ENCODE results near the gene LGALS9.

LGALS9 gene

DNA sequence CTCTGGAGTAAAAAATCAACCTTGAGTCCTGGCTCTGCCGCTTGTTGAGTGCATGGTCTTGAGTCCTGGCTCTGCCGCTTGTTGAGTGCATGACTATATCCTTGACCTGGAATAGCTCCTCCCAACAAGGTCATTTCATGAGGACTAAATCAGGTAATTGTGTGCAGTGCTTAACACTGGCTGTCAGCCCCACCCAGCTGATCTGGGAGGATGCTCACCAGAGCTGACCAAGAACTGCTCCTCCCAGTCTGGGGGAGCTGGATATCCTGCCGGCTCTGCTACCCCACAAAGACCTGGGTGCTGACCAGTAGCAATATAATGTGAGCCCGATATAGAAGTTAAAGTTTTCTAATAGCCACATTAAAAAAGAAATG lies 20.7 kb upstream of the LGALS9 start:
- TF ChIP-seq, protein P1, sequence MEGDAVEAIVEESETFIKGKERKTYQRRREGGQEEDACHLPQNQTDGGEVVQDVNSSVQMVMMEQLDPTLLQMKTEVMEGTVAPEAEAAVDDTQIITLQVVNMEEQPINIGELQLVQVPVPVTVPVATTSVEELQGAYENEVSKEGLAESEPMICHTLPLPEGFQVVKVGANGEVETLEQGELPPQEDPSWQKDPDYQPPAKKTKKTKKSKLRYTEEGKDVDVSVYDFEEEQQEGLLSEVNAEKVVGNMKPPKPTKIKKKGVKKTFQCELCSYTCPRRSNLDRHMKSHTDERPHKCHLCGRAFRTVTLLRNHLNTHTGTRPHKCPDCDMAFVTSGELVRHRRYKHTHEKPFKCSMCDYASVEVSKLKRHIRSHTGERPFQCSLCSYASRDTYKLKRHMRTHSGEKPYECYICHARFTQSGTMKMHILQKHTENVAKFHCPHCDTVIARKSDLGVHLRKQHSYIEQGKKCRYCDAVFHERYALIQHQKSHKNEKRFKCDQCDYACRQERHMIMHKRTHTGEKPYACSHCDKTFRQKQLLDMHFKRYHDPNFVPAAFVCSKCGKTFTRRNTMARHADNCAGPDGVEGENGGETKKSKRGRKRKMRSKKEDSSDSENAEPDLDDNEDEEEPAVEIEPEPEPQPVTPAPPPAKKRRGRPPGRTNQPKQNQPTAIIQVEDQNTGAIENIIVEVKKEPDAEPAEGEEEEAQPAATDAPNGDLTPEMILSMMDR (IDR thresholded peaks at IDR 0.05; ENCODE audit: insufficient read depth, low read length, missing control alignments) = no peak
- ChIA-PET CTCF (interaction anchor here (0.8 to 20.5 kb wide), 9 partner anchors 8 to 437 kb away, joined by 3 to 634 read pairs (median 75); no protein-coding TSS in a partner anchor), POLR2A (no interaction called here)
- no peak overlapping the region for H3K4me3 ChIP-seq (ENCODE audit: low read depth, low read length)
- no peak for DNase-seq (ENCODE audit: low read depth, low spot score)

DNA sequence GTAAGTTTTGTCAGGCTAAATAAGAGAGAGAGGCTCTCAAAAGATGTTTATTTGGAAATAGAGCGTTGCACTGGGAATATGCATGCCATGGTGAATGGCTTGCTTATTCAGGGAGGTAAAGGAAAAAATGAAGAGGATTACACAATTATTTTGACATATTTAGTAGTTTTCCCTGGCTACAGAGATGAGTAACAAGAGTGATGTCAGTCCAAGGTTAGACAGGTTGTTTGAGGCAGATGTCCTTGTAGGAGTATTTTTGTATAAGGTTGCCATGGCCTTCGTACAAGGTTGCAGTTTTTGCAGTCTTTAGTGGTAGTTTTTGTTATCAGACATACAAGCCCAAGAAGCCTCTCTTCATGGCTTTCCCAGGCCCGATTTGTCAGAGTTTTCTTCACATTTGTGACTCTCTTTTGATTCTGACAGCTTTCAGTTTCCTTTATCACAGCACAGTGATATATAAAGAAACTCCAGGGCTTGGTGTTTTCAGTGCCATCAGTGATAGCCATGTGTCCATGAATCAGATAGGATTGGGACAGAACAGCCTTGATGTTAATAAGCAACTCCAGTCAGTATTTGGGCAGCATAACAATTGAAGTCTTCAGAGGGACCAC lies 18.7 kb upstream of the LGALS9 start:
- TF ChIP-seq, protein P1 (IDR thresholded peaks at IDR 0.05; ENCODE audit: insufficient read depth, low read length, missing control alignments) = no peak
- no peak overlapping the region for H3K4me3 ChIP-seq (ENCODE audit: low read depth, low read length)
- no peak for DNase-seq (ENCODE audit: low read depth, low spot score)
- ChIA-PET CTCF (interaction anchor here (2.0 to 16.2 kb wide), 3 partner anchors 10 to 39 kb away, joined by 5 to 389 read pairs (median 151); no protein-coding TSS in a partner anchor), POLR2A (no interaction called here)

DNA sequence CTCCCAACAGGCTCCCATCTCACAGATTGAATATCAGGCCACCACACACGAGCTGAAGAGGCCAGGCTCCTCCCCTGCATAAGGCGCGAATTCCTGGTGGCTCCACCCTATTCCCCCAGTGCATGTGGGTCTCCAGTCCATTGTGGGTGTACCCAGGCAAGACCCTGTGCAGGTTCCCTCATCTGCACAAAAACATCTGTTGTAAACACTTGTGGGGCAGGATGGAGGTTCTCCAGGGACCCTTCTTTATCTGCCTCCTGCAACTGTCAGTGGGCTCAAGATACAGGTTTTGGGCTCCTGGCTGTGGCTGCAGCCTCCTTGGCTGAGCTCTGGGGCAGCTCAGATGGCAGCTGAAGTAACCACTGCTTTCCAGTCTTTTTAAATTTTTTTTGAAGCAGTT lies 17.6 kb upstream of the LGALS9 start:
- TF ChIP-seq, protein P1 (IDR thresholded peaks at IDR 0.05; ENCODE audit: insufficient read depth, low read length, missing control alignments) = no peak
- no peak for DNase-seq (ENCODE audit: low read depth, low spot score)
- POLR2A ChIA-PET = no interaction called here

DNA sequence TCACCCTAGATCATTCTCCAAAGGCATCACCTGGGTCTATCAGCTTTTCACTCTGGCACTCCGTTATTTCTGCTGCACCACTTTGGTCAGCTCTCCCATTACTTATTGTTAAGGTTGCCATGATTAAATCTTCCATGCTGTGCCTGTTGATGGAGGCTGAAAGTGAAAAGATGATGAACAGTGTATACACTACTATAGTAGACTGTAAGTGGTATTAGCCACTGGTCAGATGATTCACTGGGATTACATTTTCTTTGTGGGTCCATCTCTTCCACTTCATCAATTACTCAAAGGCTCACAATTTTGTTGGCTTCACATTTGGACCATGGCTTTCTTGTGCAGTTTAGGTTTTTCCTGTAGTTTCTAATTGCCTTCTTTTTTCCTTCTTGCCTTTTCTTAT lies 15.9 kb upstream of the LGALS9 start:
- no peak for DNase-seq (ENCODE audit: low read depth, low spot score)
- ChIA-PET POLR2A (no interaction called here), CTCF (interaction anchor here (1.1 to 11.6 kb wide), 3 partner anchors 13 to 265 kb away, joined by 3 to 151 read pairs (median 21); no protein-coding TSS in a partner anchor)
- H3K4me3 ChIP-seq (ENCODE audit: low read depth, low read length) = no peak overlapping the region
- TF ChIP-seq, protein P1 (IDR thresholded peaks at IDR 0.05; ENCODE audit: insufficient read depth, low read length, missing control alignments) = no peak

More for the DNA sequence above, 17.6 kb upstream of the LGALS9 start:
- CTCF ChIA-PET = interaction anchor here (1.0 to 16.2 kb wide), 5 partner anchors 11 to 41 kb away, joined by 3 to 389 read pairs (median 21); no protein-coding TSS in a partner anchor
- H3K4me3 ChIP-seq (ENCODE audit: low read depth, low read length) = no peak overlapping the region

DNA sequence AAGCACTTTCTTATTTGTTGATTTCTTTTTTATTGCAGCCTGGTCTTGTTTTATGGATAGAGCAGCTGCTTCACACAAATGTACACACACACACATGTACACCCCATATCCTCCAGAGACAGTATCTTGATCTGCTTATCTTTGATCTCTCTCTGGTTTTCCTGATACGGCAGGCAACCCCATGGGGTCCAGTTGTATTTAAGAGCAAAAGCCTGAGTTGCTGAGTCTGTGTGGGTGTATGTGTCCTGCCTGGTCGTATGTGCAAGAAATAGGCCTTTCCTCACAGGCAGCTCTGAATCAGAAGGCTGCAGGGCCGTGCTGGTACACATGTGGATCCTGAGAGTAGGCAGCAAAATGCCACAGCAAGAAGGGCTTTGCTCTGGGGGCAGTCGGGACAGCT lies 14.6 kb upstream of the LGALS9 start:
- TF ChIP-seq, protein P1 (IDR thresholded peaks at IDR 0.05; ENCODE audit: insufficient read depth, low read length, missing control alignments) = no peak
- no peak overlapping the region for H3K4me3 ChIP-seq (ENCODE audit: low read depth, low read length)
- POLR2A ChIA-PET = no interaction called here
- CTCF ChIA-PET = interaction anchor here (2.8 to 11.6 kb wide), 3 partner anchors 8 to 35 kb away, joined by 9 to 151 read pairs (median 21); no protein-coding TSS in a partner anchor
- DNase-seq (ENCODE audit: low read depth, low spot score) = no peak

DNA sequence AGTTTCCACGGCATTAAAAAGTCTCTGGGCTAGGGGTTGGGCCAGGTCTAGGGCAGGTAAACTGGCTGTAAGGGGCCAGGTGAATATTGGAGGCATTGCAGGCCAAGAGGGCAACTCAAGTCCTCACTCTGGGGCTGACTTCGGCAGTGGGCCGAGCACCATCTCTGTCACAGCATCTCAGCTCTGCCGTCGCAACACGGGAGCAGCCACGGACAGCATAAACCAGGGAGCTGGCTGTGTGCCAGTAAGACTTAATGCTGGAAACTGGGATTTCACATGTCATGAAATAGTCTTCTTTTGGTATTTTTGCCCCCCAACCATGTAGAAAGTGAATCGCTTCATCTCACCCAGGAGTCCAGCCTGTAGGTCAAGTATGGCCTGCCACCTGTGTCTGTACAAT lies 12.6 kb upstream of the LGALS9 start:
- POLR2A ChIA-PET = no interaction called here
- TF ChIP-seq, protein P1 (IDR thresholded peaks at IDR 0.05; ENCODE audit: insufficient read depth, low read length, missing control alignments) = no peak
- CTCF ChIA-PET = interaction anchor here (0.8 to 11.6 kb wide), 5 partner anchors 10 to 36 kb away, joined by 3 to 151 read pairs (median 9); no protein-coding TSS in a partner anchor
- DNase-seq (ENCODE audit: low read depth, low spot score) = no peak
- no peak overlapping the region for H3K4me3 ChIP-seq (ENCODE audit: low read depth, low read length)

Data from AG04449 (cell line).